ENCODE measurements around the gene CCND1. TPM values are rescaled to one million over a fixed set of nuclear protein-coding genes. Genes with fewer than 3 reads are reported as not detected.

CCND1 gene
- total RNA-seq, 1 donor from 2014 or later: 55.6 TPM

GRCh38 chr11:69601011-69601975 is 39.7 kb upstream of the CCND1 start:
- Mint-ChIP-seq H3K36me3 (ENCODE audit: low read depth, unreplicated experiment) (no peaks in the 10 kb centered on the region), H3K4me3 (ENCODE audit: unreplicated experiment) (no peak overlapping the region), H3K27ac (ENCODE audit: unreplicated experiment) (no peak overlapping the region), H3K27me3 (ENCODE audit: unreplicated experiment) (peaks cover 4% of the 10 kb centered on the region), H3K9me3 (ENCODE audit: unreplicated experiment) (no peaks in the 10 kb centered on the region), H3K4me1 (ENCODE audit: unreplicated experiment) (peaks cover 11% of the 10 kb centered on the region)
- no peak for DNase-seq (ENCODE audit: low spot score)
- no peak for TF ChIP-seq CTCF (IDR thresholded peaks at IDR 0.05; ENCODE audit: unreplicated experiment)

- no peak for DNase-seq (ENCODE audit: low spot score)
- Mint-ChIP-seq H3K36me3 (ENCODE audit: low read depth, unreplicated experiment) (no peaks in the 10 kb centered on the region), H3K4me3 (ENCODE audit: unreplicated experiment) (no peak overlapping the region), H3K27ac (ENCODE audit: unreplicated experiment) (no peak overlapping the region), H3K9me3 (ENCODE audit: unreplicated experiment) (no peaks in the 10 kb centered on the region), H3K4me1 (ENCODE audit: unreplicated experiment) (peaks cover 11% of the 10 kb centered on the region), H3K27me3 (ENCODE audit: unreplicated experiment) (peaks cover 2% of the 10 kb centered on the region)
- no peak for TF ChIP-seq CTCF (IDR thresholded peaks at IDR 0.05; ENCODE audit: unreplicated experiment)
Measured at GRCh38 chr11:69603111-69603836, 37.7 kb upstream of the CCND1 start.

GRCh38 chr11:69604055-69604454 is 36.9 kb upstream of the CCND1 start:
- Mint-ChIP-seq H3K27me3 (ENCODE audit: unreplicated experiment) (peaks cover 2% of the 10 kb centered on the region), H3K27ac (ENCODE audit: unreplicated experiment) (no peak overlapping the region), H3K4me1 (ENCODE audit: unreplicated experiment) (peaks cover 11% of the 10 kb centered on the region), H3K4me3 (ENCODE audit: unreplicated experiment) (no peak overlapping the region), H3K36me3 (ENCODE audit: low read depth, unreplicated experiment) (peaks cover 4% of the 10 kb centered on the region), H3K9me3 (ENCODE audit: unreplicated experiment) (no peaks in the 10 kb centered on the region)
- no peak for DNase-seq (ENCODE audit: low spot score)
- TF ChIP-seq CTCF (IDR thresholded peaks at IDR 0.05; ENCODE audit: unreplicated experiment): no peak

- H3K27ac Mint-ChIP-seq (ENCODE audit: unreplicated experiment): no peak overlapping the region
- TF ChIP-seq CTCF (IDR thresholded peaks at IDR 0.05; ENCODE audit: unreplicated experiment): no peak
- H3K4me1 Mint-ChIP-seq (ENCODE audit: unreplicated experiment): peaks cover 11% of the 10 kb centered on the region
- DNase-seq (ENCODE audit: low spot score): no peak
- H3K9me3 Mint-ChIP-seq (ENCODE audit: unreplicated experiment): no peaks in the 10 kb centered on the region
- no peak overlapping the region for H3K4me3 Mint-ChIP-seq (ENCODE audit: unreplicated experiment)
- H3K36me3 Mint-ChIP-seq (ENCODE audit: low read depth, unreplicated experiment): peaks cover 4% of the 10 kb centered on the region
- peaks cover 2% of the 10 kb centered on the region for H3K27me3 Mint-ChIP-seq (ENCODE audit: unreplicated experiment)
Measured at GRCh38 chr11:69605737-69606526, 35.0 kb upstream of the CCND1 start.

Measured in endothelial cell (in vitro differentiated cells).